Endothelial cell of umbilical vein (primary cell): Measurements from ENCODE around the gene CLSTN2.

ENCODE experiments used
- EZH2 ChIP-seq: IDR thresholded peaks from 2 replicates; pipeline ENCODE4 v1.6.1; 2012; ENCODE audit warnings: borderline replicate concordance, low read depth, mild to moderate bottlenecking, moderate library complexity, low read length, inconsistent platforms; ENCODE audit not compliant: severe bottlenecking
- FOS ChIP-seq: IDR thresholded peaks from 2 replicates; pipeline ENCODE4 v1.6.1; 2011; ENCODE audit warnings: mild to moderate bottlenecking, low read length, moderate library complexity, borderline replicate concordance; ENCODE audit not compliant: insufficient read depth
- MYC ChIP-seq: IDR thresholded peaks from one replicate; pipeline ENCODE4 v1.6.1; 2011; ENCODE audit warnings: mild to moderate bottlenecking, low read depth, low read length
- POLR2A ChIP-seq: IDR thresholded peaks from 2 replicates; pipeline ENCODE4 v1.6.1; 2012; ENCODE audit warnings: low read depth, mild to moderate bottlenecking, control low read depth, low read length
- POLR2AphosphoS5 ChIP-seq: IDR thresholded peaks from 2 replicates; pipeline ENCODE4 v1.6.1; 2012; ENCODE audit warnings: low read depth, mild to moderate bottlenecking, control low read depth, low read length, moderate library complexity; ENCODE audit not compliant: insufficient read depth
- TF ChIP-seq, protein P1 (sequence below), 2 donors: IDR thresholded peaks; 1 replicate in 1 of 2; 2 replicates in 1 of 2; pipeline ENCODE4 v1.5.1; 2011; ENCODE audit warnings: low read length in 2 of 2, mild to moderate bottlenecking in 2 of 2, moderate library complexity in 2 of 2, control low read depth in 1 of 2, inconsistent platforms in 1 of 2, low read depth in 1 of 2; ENCODE audit not compliant: insufficient read depth in 1 of 2; ENCODE audit errors: extremely low read depth in 1 of 2
- TF ChIP-seq, protein P2 (sequence below): IDR thresholded peaks from 2 replicates; pipeline ENCODE4 v1.6.1; 2011; ENCODE audit not compliant: insufficient read depth, insufficient read length

DNA sequence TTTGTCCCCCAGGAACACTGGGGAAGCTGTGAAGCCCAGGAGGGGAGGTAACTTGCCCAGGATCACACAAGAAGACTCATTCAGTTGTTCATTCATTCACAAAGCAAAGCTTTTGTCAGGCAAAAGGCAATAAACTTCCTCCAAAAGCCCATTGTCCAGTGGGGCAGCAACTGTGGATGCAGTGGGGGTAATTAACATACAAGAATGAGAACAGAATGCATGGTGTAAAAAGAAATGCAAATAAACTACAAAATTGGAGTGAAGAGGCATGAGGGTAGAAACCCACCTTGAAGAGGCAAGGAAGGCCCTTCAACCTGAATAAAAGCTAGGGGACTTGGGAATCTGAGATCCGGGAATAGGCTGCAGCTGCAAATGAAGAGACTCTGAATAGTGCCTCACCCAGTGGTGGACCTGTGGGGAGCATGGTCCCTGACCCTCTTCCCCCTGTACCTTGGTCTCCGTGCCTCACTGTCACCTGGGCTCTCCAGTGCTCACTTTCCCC, 363.6 kb downstream of the CLSTN2 start:
- TF ChIP-seq, protein P1, sequence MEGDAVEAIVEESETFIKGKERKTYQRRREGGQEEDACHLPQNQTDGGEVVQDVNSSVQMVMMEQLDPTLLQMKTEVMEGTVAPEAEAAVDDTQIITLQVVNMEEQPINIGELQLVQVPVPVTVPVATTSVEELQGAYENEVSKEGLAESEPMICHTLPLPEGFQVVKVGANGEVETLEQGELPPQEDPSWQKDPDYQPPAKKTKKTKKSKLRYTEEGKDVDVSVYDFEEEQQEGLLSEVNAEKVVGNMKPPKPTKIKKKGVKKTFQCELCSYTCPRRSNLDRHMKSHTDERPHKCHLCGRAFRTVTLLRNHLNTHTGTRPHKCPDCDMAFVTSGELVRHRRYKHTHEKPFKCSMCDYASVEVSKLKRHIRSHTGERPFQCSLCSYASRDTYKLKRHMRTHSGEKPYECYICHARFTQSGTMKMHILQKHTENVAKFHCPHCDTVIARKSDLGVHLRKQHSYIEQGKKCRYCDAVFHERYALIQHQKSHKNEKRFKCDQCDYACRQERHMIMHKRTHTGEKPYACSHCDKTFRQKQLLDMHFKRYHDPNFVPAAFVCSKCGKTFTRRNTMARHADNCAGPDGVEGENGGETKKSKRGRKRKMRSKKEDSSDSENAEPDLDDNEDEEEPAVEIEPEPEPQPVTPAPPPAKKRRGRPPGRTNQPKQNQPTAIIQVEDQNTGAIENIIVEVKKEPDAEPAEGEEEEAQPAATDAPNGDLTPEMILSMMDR (IDR thresholded peaks at IDR 0.05; ENCODE audit: extremely low read depth in 1 of 2, insufficient read depth in 1 of 2, low read depth in 1 of 2, low read length in 2 of 2): no peak
- TF ChIP-seq POLR2AphosphoS5 (no peak), POLR2A (no peak), MYC (no peak), EZH2 (no peak), FOS (no peak)
- TF ChIP-seq, protein P2, sequence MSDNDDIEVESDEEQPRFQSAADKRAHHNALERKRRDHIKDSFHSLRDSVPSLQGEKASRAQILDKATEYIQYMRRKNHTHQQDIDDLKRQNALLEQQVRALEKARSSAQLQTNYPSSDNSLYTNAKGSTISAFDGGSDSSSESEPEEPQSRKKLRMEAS: no peak
